ENCODE results near the gene MEOX1. TPM values are rescaled to one million over a fixed set of nuclear protein-coding genes. Genes with fewer than 3 reads are reported as not detected.

Gene MEOX1
- total RNA-seq, 2 donors from 2014 or later: 3.9 to 13.8 TPM

DNA sequence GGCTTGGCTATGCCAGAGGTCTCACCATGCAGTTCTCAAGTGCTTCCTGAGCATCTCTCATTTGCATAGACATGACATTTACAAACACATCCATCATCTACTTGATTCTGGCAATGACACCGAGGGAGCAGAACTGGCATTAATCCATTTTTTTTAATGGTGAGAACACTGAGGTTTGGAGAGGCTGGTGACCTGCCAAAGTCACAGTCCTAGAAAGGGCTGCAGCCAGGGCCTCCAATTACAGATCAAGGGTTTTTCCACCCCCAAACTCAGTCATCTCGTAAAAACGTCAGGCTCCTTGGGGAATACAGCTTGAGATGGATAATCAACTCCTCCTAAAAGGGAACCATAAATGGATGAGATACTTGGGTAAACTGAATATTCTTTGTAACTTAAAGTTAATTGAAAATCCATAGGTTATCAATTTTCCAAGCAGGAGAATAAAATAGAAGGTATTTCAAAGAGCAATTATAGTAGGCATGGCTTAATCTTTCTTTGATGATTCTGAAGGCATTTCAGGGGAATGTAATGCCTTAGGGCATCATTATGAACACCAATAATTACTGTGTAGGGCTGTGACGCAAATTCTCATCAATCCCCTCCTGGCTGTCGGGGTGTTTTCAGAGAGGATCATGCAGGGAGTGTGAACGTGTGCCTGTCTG is 9.4 kb upstream of the MEOX1 start:
- Histone ChIP-seq H3K27ac (no peak overlapping the region), H3K36me3 (no peaks in the 10 kb centered on the region), H3K9me3 (no peaks in the 10 kb centered on the region), H3K4me3 (no peak overlapping the region), H3K27me3 (no peaks in the 10 kb centered on the region), H3K4me1 (peaks cover 0 to 12% of the 10 kb centered on the region in 2 donors)
- no peak for DNase-seq (ENCODE audit: low spot score)
- TF ChIP-seq, protein P1, sequence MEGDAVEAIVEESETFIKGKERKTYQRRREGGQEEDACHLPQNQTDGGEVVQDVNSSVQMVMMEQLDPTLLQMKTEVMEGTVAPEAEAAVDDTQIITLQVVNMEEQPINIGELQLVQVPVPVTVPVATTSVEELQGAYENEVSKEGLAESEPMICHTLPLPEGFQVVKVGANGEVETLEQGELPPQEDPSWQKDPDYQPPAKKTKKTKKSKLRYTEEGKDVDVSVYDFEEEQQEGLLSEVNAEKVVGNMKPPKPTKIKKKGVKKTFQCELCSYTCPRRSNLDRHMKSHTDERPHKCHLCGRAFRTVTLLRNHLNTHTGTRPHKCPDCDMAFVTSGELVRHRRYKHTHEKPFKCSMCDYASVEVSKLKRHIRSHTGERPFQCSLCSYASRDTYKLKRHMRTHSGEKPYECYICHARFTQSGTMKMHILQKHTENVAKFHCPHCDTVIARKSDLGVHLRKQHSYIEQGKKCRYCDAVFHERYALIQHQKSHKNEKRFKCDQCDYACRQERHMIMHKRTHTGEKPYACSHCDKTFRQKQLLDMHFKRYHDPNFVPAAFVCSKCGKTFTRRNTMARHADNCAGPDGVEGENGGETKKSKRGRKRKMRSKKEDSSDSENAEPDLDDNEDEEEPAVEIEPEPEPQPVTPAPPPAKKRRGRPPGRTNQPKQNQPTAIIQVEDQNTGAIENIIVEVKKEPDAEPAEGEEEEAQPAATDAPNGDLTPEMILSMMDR (IDR thresholded peaks at IDR 0.05): no peak

DNA sequence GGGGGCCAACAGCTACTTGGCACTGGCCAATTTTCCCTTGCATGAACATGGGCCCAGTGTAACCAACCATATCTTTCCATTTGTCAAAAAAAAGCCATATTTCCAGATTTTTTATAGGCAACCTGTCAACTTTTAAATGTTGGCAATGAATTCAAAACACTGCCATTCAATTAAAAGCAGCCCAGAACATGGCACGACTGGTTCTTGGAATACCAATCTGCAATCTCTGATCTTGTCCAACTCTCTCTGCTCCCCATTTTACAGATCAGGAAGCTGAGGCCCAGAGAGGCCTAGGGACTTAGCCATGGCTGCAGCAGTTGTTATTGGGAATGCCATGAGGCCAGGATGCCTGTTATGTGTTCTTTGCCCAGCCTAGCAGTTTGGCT is 8.9 kb upstream of the MEOX1 start:
- Histone ChIP-seq H3K4me3 (no peak overlapping the region), H3K27me3 (no peaks in the 10 kb centered on the region), H3K36me3 (no peaks in the 10 kb centered on the region), H3K9me3 (no peaks in the 10 kb centered on the region), H3K4me1 (peaks cover 0 to 12% of the 10 kb centered on the region in 2 donors), H3K27ac (no peak overlapping the region)
- DNase-seq (ENCODE audit: low spot score): no peak
- TF ChIP-seq, protein P1 (IDR thresholded peaks at IDR 0.05): no peak

DNA sequence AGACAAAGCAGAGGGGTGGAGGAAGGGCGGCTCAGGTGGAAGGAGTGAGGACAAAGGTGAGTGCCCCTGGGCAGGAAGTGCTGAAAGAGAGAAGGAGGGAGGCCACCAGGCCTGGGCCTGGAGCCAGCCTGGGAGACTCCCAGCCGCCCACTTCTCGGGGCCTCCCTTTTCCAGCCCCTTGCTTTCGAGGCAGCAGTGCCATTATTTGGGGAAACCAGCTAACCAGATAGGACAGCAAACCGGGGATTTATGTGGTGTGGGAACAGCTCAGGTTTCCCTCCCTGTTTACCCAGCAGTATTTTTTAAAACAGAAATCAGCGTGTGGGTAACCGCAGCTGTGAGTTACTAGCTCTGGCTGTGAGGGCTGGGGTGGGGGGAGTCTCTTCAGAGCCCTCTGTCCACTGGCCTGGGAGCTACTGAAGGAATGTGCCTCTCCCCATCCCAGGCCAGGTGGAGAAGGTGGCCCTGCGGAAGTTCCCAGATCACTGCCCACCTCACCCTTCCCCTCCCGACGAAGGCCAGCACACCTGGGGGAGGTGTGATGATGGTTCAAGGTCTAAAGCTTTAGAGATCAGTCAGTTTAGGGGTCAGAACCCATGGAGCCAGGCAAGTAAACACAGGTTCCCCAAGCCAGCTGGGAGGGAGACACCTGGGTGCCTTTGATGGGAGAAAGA is 8.4 kb upstream of the MEOX1 start:
- TF ChIP-seq, protein P1 (IDR thresholded peaks at IDR 0.05): no peak
- H3K4me1 ChIP-seq: peaks cover 0 to 16% of the 10 kb centered on the region in 2 donors
- no peak overlapping the region for H3K27ac ChIP-seq
- no peaks in the 10 kb centered on the region for H3K27me3 ChIP-seq
- H3K9me3 ChIP-seq: no peaks in the 10 kb centered on the region
- no peak for DNase-seq (ENCODE audit: low spot score)
- no peak overlapping the region for H3K4me3 ChIP-seq
- H3K36me3 ChIP-seq: no peaks in the 10 kb centered on the region

DNA sequence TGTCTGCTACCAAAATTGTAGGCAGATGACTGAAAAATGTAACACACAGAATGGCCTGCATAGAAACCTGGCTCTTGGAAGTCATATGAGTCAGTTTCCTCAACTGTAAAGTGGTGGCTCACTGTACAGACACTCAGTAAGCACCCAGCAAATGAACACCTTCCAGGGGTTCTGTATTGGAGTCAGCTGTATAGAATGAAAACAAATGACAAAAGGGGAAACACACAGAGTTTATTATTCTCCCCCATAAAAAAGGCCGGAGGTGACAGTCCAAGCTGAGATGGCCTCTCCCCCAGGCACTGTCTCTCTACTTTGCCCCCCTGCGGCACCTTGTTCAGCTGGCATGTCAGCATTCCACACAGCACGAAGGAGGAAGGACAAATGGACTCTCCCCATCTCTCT is 6.2 kb upstream of the MEOX1 start:
- Histone ChIP-seq H3K4me1 (peaks cover 0 to 17% of the 10 kb centered on the region in 2 donors), H3K27me3 (no peaks in the 10 kb centered on the region), H3K4me3 (no peak overlapping the region), H3K9me3 (no peaks in the 10 kb centered on the region), H3K27ac (no peak overlapping the region), H3K36me3 (no peaks in the 10 kb centered on the region)
- TF ChIP-seq, protein P1 (IDR thresholded peaks at IDR 0.05): no peak
- no peak for DNase-seq (ENCODE audit: low spot score)

DNA sequence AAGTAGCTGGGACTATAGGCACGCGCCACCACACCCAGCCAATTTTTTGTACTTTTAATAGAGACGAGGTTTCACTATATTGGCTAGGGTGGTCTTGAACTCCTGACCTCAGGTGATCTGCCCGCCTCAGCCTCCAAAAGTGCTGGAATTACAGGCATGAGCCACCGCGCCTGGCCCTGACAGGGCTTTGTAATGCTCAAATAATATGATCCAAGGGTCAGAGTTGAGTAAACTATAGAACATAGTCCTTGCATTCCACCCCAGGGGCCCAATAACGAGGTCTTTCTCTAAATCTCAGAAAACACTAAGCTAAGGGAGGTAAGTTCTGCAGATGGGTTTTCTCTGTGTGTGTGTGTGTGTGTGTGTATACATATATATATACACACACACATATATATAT is 5.8 kb upstream of the MEOX1 start:
- Histone ChIP-seq H3K4me1 (peaks cover 0 to 21% of the 10 kb centered on the region in 2 donors), H3K9me3 (no peaks in the 10 kb centered on the region), H3K27ac (no peak overlapping the region), H3K27me3 (no peaks in the 10 kb centered on the region), H3K4me3 (no peak overlapping the region), H3K36me3 (no peaks in the 10 kb centered on the region)
- TF ChIP-seq, protein P1 (IDR thresholded peaks at IDR 0.05): no peak
- no peak for DNase-seq (ENCODE audit: low spot score)

DNA sequence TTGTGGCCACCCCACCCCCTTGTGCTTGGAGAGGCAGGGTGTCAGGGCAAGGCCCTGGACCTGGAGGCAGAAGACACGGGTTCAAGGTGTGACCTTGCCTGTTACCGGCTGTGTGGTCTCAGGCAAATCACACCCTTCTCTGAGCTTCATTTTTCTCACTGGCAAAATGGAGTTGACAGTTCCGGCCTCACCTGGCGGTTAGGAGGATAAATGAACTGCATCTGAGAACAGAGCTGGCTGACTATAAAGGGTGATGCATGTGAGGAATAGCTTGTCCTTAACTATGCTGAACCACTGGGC is 4.2 kb upstream of the MEOX1 start:
- Histone ChIP-seq H3K4me1 (peaks cover 0 to 27% of the 10 kb centered on the region in 2 donors), H3K27me3 (no peaks in the 10 kb centered on the region), H3K9me3 (no peaks in the 10 kb centered on the region), H3K4me3 (no peak overlapping the region), H3K36me3 (no peaks in the 10 kb centered on the region), H3K27ac (peak overlapping the region; percentile 14 to 16)
- no peak for DNase-seq (ENCODE audit: low spot score)
- TF ChIP-seq, protein P1 (IDR thresholded peaks at IDR 0.05): no peak

All from right atrium auricular region (tissue), 2 donors.